GM18873 (cell line): ENCODE measurements around the gene CDC37L1.
"Not testable (repeated sequence)": the region's sequence is repeated elsewhere in the genome, so short reads cannot be mapped to it uniquely, and the experiment has no call there.

ENCODE experiments used
- ATAC-seq: cut with Tn5 transposase; IDR thresholded peaks from one replicate; pipeline ENCODE4 v1.9.1; 2021; ENCODE audit warnings: mild to moderate bottlenecking, moderate library complexity, moderate number of reproducible peaks; ENCODE audit not compliant: unreplicated experiment, low FRiP score

Gene CDC37L1

GRCh38 chr9:4746278-4747030 is 67.1 kb downstream of the CDC37L1 start:
- no peak for ATAC-seq

DNA sequence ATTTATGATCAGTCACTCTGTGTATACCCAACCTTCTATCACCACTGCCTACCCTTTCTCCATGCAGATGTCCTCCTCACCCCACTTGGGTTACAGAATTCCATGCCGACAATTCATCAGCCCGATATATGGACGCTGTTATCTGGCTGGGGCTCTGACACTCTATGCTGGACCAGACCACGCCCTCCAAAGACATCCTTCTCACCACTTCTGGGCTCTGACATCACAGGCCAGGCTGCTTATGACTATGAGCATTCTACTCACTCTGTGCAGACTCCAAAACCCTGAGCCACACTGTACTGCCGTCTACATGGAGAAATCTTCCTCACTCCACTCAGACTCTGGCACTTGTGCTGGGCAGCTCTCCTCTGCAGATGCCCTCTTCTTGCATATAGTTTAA is 69.2 kb downstream of the CDC37L1 start:
- ATAC-seq: no peak

DNA sequence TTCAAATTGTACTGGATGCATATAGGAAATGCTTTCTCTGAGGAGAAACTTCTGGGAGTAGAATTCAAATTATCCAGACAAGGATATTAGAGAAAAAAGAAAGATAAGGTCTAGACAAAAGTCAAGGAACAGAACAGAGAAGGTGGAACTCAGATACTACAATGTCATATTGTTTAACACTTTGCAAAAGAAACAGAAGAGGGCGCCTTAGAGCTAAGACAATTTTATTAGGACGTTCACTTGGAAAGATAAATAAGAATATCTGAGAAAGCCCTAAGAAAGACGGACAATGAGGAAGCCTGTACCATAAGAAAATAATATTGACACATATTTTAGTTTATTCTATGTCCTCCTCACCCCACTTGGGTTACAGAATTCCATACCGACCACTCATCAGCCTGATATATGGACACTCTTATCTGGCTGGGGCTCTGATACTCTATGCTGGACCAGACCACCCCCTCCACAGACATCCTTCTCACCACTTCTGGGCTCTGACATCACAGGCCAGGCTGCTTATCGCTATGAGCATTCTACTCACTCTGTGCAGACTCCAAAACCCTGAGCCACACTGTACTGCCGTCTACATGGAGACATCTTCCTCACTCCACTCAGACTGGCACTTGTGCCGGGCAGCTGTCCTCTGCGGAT is 70.8 kb downstream of the CDC37L1 start:
- no peak for ATAC-seq

DNA sequence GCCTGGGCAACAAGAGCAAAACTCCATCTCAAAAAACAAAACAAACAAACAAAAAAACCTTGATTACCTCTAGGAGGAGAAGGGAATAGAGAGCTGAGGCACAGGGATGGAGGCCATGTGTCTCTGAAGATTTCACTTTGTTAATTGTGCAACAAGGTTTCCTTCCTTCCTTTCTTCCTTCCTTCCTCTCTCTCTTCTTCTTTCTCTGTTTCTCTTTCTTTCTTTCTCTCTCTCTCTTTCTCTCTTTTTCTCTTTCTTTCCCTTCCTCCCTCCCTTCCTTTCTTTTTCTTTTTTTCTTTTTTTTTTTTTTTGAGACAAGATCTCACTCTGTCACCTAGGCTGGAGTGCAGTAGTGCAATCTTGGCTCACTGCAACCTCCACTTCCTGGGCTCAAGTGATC is 75.2 kb downstream of the CDC37L1 start:
- not testable (repeated sequence) for ATAC-seq

DNA sequence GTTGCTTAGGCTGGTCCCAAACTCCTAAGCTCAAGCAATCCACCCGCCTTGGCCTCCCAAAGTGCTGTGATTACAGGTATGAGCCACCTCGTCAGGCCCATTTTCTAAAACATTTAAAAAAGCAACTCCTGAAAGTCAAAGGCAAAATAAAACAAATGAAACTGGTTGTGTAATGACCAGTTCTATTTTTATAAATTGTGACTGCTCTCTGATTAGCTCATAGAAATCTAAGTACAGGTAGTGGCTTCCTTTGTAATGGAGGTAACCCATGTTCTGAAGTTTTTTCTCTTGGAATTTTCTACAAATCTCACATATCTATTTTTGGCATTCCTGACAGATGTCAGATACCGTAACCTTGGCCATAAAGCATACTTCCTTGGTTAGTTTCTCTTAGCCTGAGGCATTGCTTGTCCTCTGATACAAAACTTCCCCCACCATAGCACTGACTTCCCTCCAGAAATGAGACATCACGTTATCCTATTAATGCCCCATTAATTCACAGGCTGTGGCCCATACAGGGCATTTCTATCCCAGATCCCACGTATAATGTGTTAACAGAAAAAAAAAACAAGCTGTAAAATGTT is 75.7 kb downstream of the CDC37L1 start:
- no peak for ATAC-seq

GRCh38 chr9:4756420-4756819 is 77.1 kb downstream of the CDC37L1 start:
- ATAC-seq: no peak
